ENCODE measurements around the gene PRDM11.

DNA sequence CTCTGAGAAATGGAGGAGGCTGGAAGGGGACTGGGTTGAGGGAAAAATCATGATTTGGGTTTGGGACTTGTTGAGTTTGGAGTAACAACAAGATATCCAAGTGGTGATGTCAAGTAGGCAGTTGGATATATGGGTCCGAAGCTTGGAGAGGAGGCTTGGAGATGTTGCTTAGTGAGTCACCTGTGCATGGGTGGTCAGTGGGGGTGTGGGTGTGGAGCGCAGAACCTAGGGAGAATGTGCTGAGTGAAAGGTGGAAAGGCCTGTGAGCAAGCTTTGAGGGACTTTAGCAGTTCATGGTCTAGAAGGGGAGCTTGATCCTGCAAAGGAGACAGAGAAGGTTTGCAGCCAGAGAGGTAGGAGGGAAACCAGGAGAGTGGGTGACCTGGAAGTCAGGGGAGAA is 38.2 kb downstream of the PRDM11 start:
- TF ChIP-seq, protein P1, sequence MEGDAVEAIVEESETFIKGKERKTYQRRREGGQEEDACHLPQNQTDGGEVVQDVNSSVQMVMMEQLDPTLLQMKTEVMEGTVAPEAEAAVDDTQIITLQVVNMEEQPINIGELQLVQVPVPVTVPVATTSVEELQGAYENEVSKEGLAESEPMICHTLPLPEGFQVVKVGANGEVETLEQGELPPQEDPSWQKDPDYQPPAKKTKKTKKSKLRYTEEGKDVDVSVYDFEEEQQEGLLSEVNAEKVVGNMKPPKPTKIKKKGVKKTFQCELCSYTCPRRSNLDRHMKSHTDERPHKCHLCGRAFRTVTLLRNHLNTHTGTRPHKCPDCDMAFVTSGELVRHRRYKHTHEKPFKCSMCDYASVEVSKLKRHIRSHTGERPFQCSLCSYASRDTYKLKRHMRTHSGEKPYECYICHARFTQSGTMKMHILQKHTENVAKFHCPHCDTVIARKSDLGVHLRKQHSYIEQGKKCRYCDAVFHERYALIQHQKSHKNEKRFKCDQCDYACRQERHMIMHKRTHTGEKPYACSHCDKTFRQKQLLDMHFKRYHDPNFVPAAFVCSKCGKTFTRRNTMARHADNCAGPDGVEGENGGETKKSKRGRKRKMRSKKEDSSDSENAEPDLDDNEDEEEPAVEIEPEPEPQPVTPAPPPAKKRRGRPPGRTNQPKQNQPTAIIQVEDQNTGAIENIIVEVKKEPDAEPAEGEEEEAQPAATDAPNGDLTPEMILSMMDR (IDR thresholded peaks at IDR 0.05), result no peak
- no peak for TF ChIP-seq EP300 (IDR thresholded peaks at IDR 0.05)
